GM18526 (cell line): ENCODE measurements around the gene PLSCR5.

ENCODE experiments used
- POLR2A ChIP-seq: IDR thresholded peaks from 3 replicates; pipeline ENCODE4 v1.6.1; 2011; ENCODE audit not compliant: insufficient read length; ENCODE audit errors: extremely low read depth

Gene PLSCR5

GRCh38 chr3:146605106-146605505 is at the start of gene PLSCR5:
Gene PLSCR5, minus strand, starts transcription at chr3:146605346. Its CDS starts 134 bp downstream, at chr3:146605212.
- TF ChIP-seq POLR2A: no peak

- TF ChIP-seq POLR2A: no peak
Observed at GRCh38 chr3:146653978-146654377, 48.8 kb upstream of the PLSCR5 start.

- no peak for TF ChIP-seq POLR2A
Observed at GRCh38 chr3:146650691-146651442, 45.7 kb upstream of the PLSCR5 start.

- no peak for TF ChIP-seq POLR2A
Observed at GRCh38 chr3:146646261-146646660, 41.1 kb upstream of the PLSCR5 start.

GRCh38 chr3:146640955-146641867 is 36.1 kb upstream of the PLSCR5 start:
- TF ChIP-seq POLR2A: no peak

GRCh38 chr3:146640361-146640760 is 35.2 kb upstream of the PLSCR5 start:
- no peak for TF ChIP-seq POLR2A

- no peak for TF ChIP-seq POLR2A
Observed at GRCh38 chr3:146638718-146639117, 33.6 kb upstream of the PLSCR5 start.

GRCh38 chr3:146637871-146638270 is 32.7 kb upstream of the PLSCR5 start:
- TF ChIP-seq POLR2A: no peak

GRCh38 chr3:146636881-146637280 is 31.7 kb upstream of the PLSCR5 start:
- TF ChIP-seq POLR2A: no peak

- TF ChIP-seq POLR2A: no peak
Observed at GRCh38 chr3:146634346-146634745, 29.2 kb upstream of the PLSCR5 start.

- no peak for TF ChIP-seq POLR2A
Observed at GRCh38 chr3:146628671-146629070, 23.5 kb upstream of the PLSCR5 start.

- no peak for TF ChIP-seq POLR2A
Observed at GRCh38 chr3:146626403-146627122, 21.4 kb upstream of the PLSCR5 start.

- no peak for TF ChIP-seq POLR2A
Observed at GRCh38 chr3:146625186-146625775, 20.1 kb upstream of the PLSCR5 start.

- TF ChIP-seq POLR2A: no peak
Observed at GRCh38 chr3:146621723-146622122, 16.6 kb upstream of the PLSCR5 start.

- no peak for TF ChIP-seq POLR2A
Observed at GRCh38 chr3:146612015-146612414, 6.9 kb upstream of the PLSCR5 start.
